GM21825 (cell line): ENCODE measurements around the gene TNFRSF4.
"Not testable (repeated sequence)": the region's sequence is repeated elsewhere in the genome, so short reads cannot be mapped to it uniquely, and the experiment has no call there.

Experiments
- ATAC-seq: cut with Tn5 transposase; IDR thresholded peaks from one replicate; pipeline ENCODE4 v1.9.1; 2021; ENCODE audit warnings: mild to moderate bottlenecking, moderate library complexity; ENCODE audit not compliant: unreplicated experiment

Gene TNFRSF4

DNA sequence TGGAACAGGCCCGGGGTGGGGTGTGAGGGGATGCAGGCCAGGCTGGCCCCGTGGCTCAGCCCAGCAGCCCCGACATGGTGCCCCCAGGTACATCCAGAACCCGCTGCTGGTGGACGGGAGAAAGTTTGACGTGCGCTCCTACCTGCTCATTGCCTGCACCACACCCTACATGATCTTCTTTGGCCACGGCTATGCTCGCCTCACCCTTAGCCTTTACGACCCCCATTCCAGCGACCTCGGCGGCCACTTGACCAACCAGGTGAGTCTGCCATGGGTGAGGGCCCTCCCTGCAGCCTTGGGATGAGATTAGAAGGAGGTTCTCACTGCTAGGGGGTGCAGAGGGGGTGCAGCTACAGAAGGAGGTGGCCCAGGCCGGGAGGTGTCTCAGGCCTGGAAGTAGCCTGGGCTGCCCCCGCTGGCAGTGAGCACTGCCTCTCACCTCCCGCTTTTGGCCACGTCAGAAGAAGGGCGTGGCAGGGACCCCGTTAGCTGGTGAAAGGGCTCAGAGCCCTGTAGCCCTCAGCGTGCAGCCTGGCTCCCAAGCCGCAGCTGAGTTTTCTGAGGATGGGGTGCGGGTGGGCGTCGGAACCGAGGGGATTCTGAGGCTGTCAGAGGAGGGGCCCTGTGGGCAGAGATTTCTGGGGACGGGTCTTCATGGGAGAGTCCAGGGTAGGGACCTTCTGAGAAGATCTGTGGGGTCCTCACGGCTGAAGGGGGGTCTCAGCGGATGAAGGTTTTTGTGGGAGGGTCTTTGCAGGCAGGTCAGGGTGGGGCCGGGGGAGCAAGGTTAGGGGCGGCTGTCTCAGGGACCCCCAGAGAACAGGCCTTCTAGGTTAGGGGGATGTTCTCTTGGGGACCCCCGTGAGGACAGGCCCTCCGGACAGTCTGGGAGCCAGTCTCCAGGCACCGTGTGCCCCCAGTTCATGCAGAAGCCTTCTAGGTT lies 29.8 kb downstream of the TNFRSF4 start:
- no peak for ATAC-seq

GRCh38 chr1:1183221-1183747 lies 30.7 kb downstream of the TNFRSF4 start:
- ATAC-seq = no peak

- no peak for ATAC-seq
Observed at GRCh38 chr1:1182491-1183220, 31.3 kb downstream of the TNFRSF4 start.

GRCh38 chr1:1181938-1182410 lies 32.0 kb downstream of the TNFRSF4 start:
- no peak for ATAC-seq

DNA sequence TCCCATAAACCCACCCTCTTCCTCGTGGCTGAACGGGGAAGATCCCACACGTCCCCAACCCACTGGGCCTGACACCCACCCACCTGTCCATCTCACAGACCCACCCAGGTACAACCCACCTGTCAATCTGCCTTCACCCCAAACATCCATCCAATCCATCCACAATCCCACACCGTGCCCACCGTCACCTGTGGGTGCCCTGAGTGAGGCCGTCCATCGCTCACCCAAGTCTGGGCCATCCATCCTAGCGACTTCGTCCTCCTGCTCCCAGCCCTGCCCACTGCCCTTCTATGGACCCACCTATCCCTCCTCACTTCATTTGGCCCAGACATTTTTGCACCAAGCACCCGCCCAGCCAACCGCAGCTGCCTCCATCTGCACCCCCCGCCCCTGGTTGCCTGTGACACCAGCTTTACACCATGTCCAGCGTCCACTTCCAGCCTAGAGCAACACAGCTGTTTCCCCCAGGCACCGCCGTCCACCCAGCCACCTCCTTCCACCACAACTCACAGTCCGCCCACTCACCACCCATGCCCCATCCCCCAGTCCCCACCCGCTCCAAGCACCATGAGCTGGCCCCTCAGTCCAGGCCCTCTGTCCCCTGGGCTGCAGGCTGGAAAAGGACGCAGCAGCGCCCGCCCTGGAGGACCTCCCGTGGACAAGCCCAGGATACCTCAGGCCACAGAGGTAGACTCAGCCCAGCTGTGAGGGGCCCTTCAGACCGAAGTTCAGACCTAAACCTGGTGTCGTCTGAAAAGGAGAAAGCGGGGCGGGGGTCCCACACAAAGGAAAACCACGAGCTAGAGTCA lies 32.6 kb downstream of the TNFRSF4 start:
- no peak for ATAC-seq

DNA sequence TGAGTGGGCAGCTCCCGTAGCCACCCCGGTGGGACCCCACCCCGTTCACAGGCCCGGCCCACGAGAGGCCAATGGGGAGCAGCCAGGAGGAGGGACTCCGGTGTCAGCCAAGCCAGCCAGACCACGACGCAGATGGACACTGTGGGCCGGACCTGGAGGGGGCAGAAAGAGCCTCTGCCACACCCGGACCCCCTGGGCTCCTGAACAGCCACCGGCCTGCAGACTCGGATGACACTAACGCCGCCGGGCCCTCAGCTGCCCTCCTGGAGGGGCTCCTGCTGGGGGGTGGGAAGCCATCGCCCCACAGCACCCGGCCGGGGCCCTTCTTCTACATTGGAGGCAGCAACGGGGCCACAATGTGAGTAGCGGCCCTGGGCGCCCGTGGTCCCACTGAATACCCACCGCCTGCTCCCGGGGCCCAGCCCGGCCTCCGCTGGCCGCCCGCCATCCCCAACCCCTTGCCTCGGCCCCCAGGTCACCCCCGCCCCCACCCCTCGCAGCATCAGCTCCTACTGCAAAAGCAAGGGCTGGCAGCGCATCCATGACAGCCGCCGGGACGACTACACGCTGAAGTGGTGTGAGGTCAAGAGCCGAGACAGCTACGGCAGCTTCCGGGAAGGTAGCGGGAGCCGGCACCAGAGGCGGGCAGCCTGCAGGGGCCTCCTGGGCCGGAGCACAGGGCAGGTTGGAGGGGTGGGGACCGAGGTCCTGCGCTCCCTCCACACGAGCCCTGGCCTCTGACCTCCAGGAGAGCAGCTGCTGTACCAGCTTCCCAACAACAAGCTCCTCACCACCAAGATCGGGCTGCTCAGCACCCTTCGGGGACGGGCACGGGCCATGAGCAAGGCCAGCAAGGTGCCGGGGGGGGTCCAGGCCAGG lies 33.7 kb downstream of the TNFRSF4 start:
- ATAC-seq = no peak

- no peak for ATAC-seq
Observed at GRCh38 chr1:1179346-1179982, 34.5 kb downstream of the TNFRSF4 start.

- ATAC-seq = no peak
Observed at GRCh38 chr1:1178794-1179331, 35.1 kb downstream of the TNFRSF4 start.

DNA sequence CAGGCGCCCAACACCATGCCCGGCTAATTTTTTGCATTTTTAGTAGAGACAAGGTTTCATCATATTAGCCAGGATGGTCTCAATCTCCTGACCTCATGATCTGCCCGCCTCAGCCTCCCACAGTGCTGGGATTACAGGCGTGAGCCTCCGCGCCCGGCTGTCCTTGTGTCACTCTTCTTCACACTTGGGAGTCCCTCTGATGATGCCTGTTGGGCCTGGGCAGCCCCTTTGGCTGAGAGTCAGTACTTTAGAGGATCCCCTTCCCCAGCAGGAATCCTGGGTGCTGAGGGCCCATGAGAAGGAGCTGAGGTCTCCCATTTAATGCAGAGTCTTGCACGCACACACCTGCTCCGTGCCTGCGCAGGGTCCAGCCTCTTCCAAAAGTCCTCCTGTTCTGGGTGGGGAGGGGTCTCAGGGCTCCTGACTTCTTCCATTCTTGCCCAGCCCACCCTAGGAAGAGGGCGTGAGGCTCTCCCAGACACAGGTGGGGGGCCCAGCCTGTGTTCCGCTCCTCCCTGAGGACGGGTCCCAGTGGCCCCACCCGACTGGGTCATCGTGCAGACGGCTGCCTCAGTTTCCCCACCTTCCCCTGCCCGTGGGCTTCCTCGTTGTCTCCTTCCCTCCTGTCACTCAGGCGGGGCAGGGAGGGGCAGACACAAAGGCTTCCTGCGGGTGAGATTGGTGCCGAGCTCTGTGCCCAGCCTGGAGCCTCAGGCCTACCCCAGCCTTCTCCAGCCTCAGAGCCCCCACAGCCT lies 36.3 kb downstream of the TNFRSF4 start:
- ATAC-seq = no peak

DNA sequence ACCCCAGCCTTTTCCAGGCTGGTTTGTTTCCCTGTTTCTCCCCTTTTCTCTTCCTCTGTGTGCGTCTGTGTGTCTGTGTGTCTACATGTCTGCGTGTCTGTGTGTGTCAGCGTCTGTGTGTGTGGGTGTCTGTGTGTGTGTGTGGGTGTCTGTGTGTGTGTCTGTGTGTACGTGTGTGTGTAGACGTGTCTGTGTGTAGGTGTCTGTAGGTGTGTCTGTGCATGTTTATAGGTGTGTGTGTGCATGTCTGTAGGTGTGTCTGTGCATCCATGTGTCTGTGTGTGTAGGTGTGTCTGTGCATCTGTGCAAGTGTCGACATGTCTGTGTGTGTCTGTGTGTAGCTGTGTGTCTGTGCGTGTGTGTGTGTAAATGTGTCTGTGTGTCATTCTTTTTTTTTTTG lies 37.0 kb downstream of the TNFRSF4 start:
- ATAC-seq = no peak

DNA sequence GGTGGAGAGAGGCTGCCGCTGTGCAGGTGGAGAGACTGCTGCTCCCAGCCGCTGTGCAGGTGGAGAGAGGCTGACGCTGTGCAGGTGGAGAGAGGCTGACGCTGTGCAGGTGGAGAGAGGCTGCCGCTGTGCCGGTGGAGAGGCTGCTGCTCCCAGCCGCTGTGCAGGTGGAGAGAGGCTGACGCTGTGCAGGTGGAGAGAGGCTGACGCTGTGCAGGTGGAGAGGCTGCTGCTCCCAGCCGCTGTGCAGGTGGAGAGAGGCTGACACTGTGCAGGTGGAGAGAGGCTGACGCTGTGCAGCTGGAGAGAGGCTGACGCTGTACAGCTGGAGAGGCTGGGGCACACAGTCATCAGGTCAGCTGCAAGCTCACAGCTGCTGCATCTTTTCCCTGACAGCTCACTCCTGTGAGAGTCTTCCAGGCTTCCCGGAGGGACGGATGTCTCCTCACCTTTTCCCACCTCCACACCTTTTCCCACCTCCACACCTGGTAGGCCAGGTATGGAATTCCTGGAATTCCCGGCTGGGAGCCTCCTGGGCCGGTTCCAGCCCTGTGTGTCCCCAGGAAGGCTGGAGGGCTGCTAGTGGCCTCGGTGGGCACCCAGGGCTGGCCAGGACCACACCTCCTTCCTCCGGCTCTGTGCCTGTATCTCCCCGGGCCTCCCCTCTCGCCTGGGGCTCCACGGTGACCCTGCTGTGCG lies 37.7 kb downstream of the TNFRSF4 start:
- not testable (repeated sequence) for ATAC-seq

GRCh38 chr1:1175221-1176062 lies 38.5 kb downstream of the TNFRSF4 start:
- ATAC-seq = no peak

- no peak for ATAC-seq
Observed at GRCh38 chr1:1173793-1174415, 40.0 kb downstream of the TNFRSF4 start, which contains the start of gene TTLL10. Gene TTLL10, plus strand, starts transcription at chr1:1173880. Its CDS starts 5,336 bp downstream, at chr1:1179216.

- no peak for ATAC-seq
Observed at GRCh38 chr1:1173061-1173792, 40.7 kb downstream of the TNFRSF4 start.

- ATAC-seq = no peak
Observed at GRCh38 chr1:1171546-1172340, 42.2 kb downstream of the TNFRSF4 start.
